Ecto neural progenitor cell (in vitro differentiated cells): ENCODE data around the gene MLST8.
A peak's percentile ranks its signal among the peaks of the same experiment; 100 is the strongest.
"Not testable (repeated sequence)": the region's sequence is repeated elsewhere in the genome, so short reads cannot be mapped to it uniquely, and the experiment has no call there.

Experiments used
- DNase-seq: peaks from one replicate; pipeline ENCODE4 v3.0.0-alpha.2; 2018; ENCODE audit warnings: low spot score

MLST8 gene

GRCh38 chr16:2246301-2246885 lies 41.1 kb downstream of the MLST8 start:
- no peak for DNase-seq

- no peak for DNase-seq
These were observed 45.5 kb downstream of the MLST8 start for GRCh38 chr16:2250652-2251295.

GRCh38 chr16:2251296-2252111 lies 46.2 kb downstream of the MLST8 start, which contains the start of gene ECI1:
TSS of gene ECI1 (minus strand) at chr16:2251587. CDS start at chr16:2251566, 21 bp downstream.
- DNase-seq, result peak; percentile 96

GRCh38 chr16:2252806-2253148 lies 47.5 kb downstream of the MLST8 start:
- no peak for DNase-seq

GRCh38 chr16:2253293-2253692 lies 48.0 kb downstream of the MLST8 start:
- DNase-seq, result no peak

GRCh38 chr16:2256531-2257140 lies 51.4 kb downstream of the MLST8 start:
- DNase-seq, result no peak

GRCh38 chr16:2257726-2258125 lies 52.5 kb downstream of the MLST8 start:
- DNase-seq, result no peak

- not testable (repeated sequence) for DNase-seq
These were observed 53.3 kb downstream of the MLST8 start for GRCh38 chr16:2258530-2258929.
